Inflammatory macrophage treated with lipopolysaccharide for 1 hour (primary cell): ENCODE results near the gene RFXANK.
"Not testable (repeated sequence)": the region's sequence is repeated elsewhere in the genome, so short reads cannot be mapped to it uniquely, and the experiment has no call there.

Experiments used
- DNase-seq, 2 donors: peaks; one replicate each; pipeline ENCODE4 v3.0.0-alpha.2; 2020 to 2022

Gene RFXANK

DNA sequence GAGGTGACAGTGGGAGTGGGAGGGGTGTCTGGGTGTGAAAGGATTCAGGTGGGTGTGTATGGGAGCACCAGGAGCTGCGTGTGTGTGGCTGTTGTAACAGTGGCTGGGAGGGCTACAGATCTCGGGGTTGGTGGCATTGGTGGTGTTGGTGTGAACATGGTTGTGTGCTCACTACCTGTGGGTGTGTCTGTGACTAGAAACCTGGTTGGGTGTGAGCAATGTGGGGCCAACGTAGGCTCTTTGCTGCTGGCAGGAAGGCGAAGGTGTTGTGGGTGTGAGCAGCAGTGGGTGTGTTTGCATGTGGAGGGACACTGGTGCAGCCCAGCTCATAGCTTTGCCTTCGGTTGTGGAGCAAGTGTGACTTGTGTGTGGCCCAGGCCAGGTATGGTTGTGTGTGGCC, 14.9 kb downstream of the RFXANK start:
- no peak for DNase-seq

DNA sequence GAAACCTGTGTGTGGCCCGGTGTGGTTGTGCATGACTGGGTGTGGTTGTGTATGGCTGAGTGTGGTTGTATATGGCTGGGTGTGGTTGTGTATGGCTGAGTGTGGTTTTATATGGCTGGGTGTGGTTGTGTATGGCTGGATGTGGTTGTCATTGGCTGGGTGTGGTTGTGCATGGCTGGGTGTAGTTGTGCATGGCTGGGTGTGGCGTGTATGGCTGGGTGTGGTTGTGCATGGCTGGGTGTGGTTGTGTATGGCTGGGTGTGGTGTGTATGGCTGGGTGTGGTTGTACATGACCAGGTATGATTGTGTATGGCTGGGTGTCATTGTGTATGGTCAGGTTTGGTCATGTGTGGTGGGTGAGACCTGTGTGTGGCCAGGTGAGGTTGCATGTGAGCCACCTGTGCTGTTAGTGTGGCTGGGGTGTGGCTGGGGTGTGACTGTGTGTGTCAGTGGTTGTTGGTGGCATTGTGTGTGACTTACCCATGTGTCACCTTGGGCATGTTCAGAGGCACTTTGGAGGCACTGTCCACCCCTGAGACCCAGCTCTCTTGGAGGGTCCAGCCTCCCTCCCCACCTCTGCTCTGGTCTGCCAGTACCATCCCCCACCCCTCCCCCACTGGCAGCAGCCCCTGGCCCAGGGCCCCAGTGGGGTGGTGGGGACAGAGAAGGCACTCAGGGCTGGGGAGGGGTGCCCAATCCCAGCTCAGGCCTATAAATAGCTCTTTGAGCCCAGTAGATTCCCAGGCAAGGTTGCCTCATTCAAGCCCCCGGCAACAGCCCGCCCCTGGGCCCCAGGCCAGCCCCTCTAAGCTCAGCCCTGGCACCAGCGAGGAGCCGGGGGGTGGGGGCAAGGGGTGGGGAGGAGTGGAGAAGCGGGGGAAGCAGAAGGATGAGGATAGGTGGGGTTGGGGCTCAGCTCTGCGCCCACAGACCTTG, 15.8 kb downstream of the RFXANK start:
- DNase-seq, result no peak

GRCh38 chr19:19209372-19209771, 17.3 kb downstream of the RFXANK start:
- DNase-seq, result no peak

DNA sequence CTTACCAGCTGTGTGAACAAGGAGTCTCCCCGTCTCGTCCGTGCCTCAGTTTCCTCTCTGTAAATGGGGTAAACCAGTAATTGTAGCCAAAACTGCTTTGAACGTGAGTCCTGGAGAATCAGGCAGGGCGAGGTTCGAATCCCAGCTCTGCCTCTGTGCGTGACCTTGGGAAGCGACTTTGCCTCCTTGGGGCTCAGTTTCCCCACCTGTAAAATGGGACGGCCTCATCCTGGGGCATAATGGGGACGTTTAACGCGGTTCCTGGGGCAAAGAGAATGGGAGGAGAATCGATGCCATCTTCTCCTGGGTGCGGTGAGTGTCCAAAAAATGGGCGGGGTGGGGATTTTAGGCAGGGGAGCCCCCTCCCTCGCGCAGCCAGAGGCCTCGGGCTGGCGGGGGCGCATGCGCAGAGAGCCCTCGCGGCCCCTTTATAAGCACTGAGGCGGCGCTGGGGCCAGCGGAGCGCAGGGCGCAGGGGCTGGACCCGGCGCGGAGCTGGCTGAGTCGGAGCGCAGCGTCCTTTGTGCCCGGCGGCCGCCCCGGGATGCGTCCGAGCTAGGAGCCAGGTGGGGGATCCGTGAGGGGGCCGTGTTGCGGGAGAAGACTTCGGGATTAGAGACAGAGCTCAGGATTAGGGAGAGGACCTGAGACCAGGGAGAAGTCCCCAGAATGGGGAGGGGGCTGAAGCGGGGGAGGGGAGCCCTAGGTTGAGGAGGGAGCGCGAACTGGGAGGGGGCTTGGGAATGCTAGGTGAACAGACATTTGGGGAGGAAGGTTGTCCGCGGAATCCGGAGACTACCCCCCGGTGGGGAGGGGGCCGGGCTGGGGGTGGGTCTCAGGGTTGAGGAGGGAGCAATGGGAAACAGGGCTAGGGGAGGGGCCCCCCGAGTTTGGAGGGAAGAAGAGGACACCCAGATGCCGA, 19.7 kb downstream of the RFXANK start, which contains the start of gene NCAN:
NCAN (plus strand) TSS at position 460 of the 922 bp plus-strand sequence. CDS start 4,996 bp downstream, outside the sequence.
- DNase-seq, result no peak

GRCh38 chr19:19212916-19213315, 20.9 kb downstream of the RFXANK start:
- DNase-seq, result no peak

DNA sequence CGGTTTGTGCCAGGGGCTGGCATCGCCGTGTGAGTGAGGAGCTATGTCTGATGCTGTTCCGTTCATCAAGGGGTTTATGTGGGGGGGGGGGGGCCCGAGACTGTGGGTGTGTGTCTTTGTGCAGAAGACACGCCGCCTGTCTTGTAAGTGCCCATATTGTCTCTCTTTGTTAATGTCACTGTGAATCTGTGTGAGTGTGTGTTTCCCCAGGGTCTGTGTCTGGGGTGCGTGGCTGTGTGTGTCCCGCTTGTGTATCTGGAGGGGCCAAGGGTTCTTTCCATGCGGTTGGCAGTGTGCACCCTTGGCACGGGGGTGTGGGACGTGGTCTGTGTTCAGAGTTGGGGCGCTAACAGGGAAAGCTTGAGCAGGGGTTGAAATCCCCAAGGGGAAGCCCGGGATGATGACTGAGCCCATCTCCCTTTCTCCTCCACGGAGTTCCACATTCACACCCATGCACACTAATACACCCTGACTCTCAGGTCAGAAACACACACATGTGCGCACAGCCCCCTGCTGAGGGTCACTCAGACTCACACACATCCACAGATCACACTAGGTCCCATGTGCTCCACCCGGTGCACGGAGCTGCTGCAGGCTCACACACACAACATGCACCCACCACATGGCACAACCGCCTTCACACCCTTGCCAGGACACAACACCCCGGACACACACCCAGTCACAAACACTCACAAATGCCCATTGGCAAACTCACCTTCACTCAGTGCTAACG, 21.5 kb downstream of the RFXANK start:
- DNase-seq, result no peak

DNA sequence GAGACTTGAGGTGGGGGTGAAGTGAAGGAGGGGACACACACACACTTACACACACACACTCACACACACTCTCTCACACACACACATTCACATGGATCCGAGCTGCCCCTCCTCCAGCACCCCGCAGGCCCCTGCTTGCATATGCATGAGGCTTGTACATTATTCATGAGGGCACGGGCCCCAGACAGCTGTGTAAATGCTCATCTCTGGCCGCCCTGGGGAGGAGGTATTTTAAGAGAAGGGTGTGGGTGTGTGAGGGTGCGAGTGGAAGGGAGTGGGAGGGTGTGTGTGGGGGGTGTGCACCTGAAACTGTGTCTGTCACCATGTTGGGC, 22.1 kb downstream of the RFXANK start:
- DNase-seq, result no peak

- peak in 1 of 2 donors; percentile 18 for DNase-seq
These were observed 22.8 kb downstream of the RFXANK start for GRCh38 chr19:19214892-19215291.

DNA sequence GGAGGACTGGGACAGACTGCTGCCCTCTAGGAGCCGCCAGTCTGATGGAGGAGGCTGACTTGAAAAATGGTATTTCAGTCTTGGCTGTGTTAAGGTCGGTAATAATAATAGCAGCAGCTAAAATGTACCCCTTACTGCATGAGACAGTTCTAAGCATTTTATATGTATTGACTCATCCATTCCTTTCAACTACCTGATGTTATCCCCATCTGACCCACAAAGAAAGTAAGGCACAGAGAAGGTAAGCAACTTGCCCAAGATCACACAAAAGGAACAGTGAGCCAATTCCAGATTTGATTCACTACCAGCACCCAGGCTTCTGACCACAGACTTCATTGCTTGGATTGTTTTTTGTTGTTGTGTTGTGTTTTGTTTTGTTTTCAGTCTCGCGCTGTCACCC, 23.7 kb downstream of the RFXANK start:
- no peak for DNase-seq

DNA sequence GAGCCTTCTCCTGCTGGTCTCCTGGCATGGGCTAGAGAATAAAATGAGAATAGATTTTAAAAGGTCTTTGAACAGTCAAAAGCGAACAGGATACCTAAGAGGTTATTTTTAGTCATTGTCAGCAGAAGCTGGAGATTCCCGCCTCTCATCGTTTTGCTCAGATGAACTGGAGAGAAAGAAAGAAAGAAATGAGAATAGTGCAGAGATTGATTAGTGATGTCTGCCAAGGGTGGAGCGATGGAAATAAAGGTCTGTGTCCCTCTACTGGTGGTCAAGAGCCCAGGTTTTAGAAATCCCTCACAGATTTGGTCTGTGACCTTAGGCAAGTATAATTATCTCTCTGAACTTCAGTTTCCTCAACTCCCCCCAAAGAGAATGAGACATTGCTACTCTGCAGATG, 25.0 kb downstream of the RFXANK start:
- peak; percentile 8 to 46 for DNase-seq

GRCh38 chr19:19218911-19219310, 26.9 kb downstream of the RFXANK start:
- DNase-seq, result no peak

DNA sequence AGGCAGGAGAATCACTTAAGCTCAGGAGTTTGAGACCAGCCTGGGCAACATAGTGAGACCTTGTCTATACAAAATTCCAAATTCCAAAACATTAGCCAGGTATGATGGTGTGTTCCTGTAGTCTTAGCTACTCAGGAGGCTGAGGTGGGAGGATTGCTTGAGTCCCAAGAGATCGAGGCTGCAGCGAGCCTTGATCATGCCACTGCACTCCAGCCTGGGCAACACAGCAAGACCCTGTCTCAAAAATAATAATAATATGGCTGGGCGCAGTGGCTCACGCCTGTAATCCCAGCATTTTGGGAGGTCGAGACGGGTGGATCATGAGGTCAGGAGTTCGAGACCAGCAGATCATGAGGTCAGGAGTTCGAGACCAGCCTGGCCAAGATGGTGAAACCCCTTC, 28.9 kb downstream of the RFXANK start:
- DNase-seq, result not testable (repeated sequence)

DNA sequence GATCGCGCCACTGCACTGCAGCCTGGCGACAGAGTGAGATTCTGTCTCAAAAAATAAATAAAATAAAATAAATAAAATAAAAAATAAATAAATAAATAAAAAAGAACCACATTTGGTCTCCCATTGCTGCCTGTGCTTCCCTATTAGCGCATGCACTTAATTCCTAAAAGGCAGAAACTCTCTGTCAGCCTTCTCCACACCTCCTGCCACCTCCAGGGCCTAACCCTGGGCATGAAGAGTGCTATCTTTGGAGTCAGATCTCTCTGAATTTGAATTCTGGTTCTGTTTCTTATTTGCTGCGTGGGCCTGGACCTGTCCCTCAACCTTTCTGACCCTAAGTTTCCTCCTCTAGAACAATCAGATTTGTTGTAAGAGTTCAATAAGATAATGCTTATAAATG, 31.0 kb downstream of the RFXANK start:
- no peak for DNase-seq

DNA sequence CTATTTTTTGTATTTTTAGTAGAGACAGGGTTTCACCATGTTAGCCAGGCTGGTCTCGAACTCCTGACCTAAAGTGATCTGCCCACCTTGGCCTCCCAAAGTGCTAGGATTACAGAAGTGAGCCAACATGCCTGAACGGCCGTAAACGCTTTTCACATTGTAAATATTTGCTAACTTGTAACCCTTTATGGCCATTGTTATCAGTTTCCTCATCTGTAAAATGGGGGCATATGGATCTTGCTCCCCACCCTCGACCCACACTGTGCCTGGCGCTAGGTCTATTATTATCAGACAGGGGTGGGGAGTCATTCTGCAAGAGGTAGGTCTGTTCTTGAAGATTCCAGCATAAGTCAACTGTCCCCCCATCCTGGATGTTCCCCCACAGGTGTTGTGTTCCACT, 31.6 kb downstream of the RFXANK start:
- DNase-seq, result no peak

- no peak for DNase-seq
These were observed 32.2 kb downstream of the RFXANK start for GRCh38 chr19:19224150-19224851.

- peak; percentile 72 to 74 for DNase-seq
These were observed 32.9 kb downstream of the RFXANK start for GRCh38 chr19:19224852-19225494.

- DNase-seq, result no peak
These were observed 34.1 kb downstream of the RFXANK start for GRCh38 chr19:19226204-19226603.

GRCh38 chr19:19226663-19227062, 34.6 kb downstream of the RFXANK start:
- no peak for DNase-seq

DNA sequence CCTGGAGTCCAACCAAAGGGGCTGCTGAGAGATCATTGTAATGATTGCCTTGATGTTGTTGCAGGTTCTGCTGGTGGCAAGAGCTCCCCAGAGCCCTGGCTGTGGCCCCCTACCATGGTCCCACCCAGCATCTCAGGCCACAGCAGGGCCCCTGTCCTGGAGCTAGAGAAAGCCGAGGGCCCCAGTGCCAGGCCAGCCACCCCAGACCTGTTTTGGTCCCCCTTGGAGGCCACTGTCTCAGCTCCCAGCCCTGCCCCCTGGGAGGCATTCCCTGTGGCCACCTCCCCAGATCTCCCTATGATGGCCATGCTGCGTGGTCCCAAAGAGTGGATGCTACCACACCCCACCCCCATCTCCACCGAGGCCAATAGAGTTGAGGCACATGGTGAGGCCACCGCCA, 35.2 kb downstream of the RFXANK start:
- no peak for DNase-seq

GRCh38 chr19:19229701-19230100, 37.6 kb downstream of the RFXANK start:
- no peak for DNase-seq

DNA sequence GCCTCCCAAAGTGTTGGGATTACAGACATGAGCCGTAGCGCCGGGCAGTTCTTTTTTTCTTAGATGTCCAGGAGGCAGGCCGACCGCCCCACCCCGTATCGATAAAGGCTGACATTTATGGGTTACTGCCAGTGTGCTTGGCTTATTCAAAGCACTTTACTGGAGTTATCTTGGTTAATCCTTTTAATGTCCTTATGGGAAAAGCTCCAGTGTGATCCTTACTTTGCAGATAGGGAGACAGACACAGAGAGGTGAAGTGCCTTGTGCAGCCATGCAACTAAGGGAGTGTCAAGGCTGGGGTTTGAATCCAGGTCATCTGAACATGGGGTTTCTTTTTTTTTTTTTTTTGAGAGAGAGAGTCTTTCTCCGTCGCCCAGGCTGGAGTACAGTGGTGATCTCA, 38.9 kb downstream of the RFXANK start:
- DNase-seq, result no peak

GRCh38 chr19:19232261-19232721, 40.2 kb downstream of the RFXANK start:
- no peak for DNase-seq
